ENCODE measurements around the gene ATXN7L2.
A peak's percentile ranks its signal among the peaks of the same experiment; 100 is the strongest.

ATXN7L2 gene

DNA sequence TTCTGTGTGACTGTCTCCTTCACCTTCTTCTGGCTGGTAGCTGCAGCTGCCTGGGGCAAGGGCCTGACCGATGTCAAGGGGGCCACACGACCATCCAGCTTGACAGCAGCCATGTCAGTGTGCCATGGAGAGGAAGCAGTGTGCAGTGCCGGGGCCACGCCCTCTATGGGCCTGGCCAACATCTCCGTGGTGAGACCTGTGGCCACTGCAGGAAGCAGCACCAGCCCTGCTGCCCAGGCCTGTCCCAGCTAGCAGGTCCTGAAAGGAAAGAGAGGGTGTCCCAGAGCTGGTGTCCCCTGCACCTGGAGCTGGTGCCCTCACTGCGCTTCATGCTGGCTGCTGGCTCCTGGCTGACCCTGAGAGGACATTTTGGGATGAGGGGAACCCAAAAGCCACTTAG, 5.9 kb upstream of the ATXN7L2 start:
- peak in 1 of 2 donors; percentile 11 for DNase-seq

DNA sequence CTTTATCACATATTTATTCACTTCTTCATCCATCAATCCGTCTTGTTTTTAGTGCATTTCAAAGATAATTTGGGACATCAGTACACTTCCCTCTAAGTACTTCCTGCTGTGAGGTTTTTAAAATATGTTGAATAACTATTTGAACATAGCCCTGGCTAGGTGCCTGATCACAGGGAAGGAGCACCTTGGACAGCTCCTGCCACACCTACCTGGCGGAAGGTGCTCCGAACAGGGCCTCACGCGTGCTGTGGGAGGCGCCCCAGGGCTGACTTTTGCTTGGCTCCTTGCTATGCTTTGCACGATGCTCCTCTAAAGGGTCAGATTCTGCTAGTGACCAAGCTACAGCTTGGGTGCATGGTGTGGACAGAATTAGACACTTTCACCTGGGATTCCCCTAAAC, 4.9 kb upstream of the ATXN7L2 start:
- DNase-seq, result peak in 1 of 2 donors; percentile 44

DNA sequence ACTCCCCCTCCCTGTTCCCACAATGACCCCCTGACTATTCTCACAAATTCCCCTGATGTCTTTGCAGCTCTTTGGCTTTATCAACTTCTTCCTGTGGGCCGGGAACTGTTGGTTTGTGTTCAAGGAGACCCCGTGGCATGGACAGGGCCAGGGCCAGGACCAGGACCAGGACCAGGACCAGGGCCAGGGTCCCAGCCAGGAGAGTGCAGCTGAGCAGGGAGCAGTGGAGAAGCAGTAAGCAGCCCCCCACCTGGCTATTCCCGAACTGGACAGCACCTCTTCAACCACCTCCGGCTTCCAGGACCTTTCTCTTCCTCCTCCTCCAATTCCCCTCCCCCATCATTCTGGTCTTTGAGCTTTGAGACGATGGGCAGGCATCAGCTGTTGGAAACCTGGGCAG, 4.4 kb upstream of the ATXN7L2 start:
- no peak for DNase-seq

DNA sequence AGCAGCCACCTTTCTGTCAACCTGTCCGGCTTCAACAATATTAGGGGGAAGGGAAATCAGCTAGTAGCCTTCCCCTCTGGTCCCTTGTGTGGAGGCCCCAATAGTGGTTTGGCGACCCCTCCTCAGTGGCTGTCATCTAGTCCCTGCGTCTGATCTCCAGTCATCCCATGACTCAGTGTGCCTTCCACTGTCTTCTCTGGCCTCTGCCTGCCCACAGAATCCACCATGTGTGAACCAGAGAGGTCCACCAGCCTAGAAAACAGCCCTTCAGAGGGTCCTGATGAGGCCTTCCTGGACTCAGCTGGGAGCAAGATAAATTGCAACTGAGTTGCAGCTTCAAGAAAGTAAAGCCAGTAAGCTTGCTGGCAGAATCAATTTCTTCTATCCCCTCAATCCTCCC, 3.8 kb upstream of the ATXN7L2 start:
- no peak for DNase-seq

DNA sequence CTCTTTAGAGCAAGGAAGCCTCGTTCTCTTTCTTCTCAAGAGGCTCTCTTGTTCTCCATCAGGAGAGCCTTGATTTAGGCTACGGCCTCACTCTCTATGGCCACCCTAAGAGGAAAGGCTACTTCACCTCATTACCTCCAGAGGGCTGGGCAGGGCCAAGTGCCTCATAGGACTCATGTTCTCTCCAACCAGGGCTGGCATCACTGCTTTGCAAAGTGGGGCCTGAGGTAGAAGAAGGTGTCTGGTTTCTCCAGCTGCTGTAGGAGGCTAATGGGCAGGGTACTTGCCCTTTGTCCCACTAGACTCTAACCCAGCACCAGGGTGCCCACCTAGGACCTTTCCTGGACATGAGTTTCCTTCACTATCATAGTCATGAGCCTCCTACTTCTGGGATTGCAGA, 2.1 kb upstream of the ATXN7L2 start:
- DNase-seq, result no peak

DNA sequence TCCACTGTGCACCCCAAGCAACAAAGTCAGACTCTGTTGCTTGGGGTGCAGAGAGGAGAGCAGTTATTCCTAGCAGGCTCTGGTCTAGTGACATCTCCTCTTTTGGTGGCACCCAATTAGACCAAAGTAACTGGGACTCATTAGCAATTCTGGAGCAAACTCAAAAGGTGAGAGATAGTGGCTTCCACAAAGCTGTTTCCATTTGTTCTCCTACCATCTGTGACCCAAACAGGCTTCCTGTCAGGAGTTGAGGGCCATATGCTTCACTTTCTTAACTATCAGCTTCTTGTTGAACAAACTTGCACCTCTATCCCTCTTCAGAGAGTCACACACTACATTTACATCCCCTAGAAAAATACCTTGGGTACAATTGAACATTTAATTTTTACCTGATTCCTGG, 1.5 kb upstream of the ATXN7L2 start:
- no peak for DNase-seq

DNA sequence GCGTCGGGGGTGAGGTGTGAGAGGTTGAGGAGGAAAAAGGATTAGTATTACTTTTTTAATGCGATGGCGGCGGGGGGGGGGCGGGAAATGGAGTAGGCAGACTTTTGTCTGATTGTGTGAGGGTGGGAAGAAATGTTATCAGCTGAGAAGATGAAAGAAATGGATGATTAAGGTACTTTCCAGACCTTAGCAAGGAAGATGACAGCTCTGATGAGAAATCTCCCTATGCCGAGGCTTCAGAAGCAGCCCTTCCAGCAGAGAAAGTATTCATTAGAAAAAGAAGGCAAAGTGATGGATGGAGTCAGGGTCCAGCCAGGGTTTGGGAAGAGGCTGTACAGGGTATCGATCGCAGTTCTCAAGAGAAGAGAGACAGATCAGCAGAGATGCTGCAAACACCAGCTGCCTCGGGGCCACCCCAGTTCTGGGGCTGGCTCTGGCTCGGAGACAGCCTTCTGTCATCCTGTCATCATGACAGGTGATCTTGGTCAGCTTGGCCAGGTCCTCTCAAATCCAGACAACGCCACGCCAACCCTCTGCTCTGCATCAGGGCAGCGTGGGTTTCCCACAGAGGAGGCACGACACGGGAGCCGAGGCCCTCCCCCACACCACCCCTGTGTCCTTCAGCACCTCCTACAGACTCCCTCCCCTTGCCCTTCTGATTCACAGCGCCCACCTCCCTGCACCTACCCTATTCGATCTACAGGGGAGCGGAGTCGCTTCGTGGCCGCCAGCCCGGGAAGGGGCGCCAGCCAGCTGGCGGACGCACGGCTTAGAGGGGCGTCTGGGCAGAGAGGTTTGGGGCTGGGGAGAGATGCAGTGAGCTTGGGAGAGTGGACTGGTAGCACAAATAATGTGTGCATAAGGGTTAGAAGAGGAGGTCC, 674 bp upstream of the ATXN7L2 start:
- peak; percentile 42 to 52 for DNase-seq

DNA sequence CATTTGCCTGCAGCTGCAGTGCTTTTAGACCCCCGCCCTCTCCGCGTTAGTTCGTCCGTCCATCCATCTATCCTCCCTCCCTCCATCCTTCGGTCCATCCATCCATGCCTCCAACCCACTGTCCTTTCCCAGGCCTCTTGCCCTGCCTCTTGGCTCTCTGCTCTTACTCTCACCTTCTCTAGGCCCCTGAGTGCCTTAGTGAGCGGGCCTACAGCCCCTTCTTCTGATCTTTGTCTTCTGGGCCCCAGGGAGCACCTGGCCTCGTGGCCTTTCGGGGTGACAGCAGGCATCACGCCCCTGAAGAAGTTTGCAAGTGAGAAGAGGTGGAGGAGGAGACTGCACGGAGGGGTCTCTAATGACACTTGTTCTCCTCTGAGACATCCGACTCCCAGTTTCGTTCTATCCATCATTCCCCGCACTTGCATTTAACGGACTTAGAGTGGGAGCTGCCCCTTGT, 842 bp downstream of the ATXN7L2 start:
- DNase-seq, result no peak

DNA sequence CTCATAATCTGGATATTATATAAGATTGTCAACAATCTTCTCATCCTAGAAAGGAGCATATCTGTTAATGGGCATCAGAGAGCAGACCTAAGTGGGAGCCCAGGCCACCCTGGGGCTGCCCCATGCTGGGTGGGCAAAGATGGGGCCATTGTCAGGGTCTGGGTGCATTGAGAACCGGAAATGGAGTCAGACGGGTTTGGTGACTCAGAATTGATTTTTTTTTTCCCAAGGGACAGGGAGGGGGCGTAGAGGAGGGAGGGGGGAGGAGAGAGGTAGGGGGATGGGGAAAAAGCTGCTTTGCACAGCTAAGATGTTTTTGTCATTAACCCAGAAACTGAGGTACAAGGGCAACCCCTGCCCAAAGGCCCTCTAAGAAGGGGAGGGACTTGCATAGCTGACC, 1.3 kb downstream of the ATXN7L2 start:
- no peak for DNase-seq

DNA sequence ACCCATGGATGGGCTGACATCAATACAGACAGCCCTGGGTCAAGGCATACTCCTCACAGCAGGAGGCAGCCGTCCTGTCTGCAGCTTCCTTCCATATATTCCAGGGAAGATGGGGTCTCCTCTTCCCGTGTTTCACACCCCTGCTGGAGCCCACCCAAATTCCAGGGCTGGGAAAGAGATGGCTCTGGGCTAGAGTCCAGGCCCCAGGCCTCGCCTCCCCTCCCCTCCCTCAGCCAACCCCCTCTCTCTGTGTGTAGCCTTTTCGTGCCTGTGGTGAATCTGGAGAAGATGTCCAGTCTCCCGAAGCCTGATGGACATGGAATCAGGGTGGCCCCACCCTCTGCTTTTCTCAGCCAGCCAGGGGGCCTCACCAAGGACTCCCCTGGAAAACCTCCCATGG, 3.6 kb downstream of the ATXN7L2 start:
- DNase-seq, result no peak

DNA sequence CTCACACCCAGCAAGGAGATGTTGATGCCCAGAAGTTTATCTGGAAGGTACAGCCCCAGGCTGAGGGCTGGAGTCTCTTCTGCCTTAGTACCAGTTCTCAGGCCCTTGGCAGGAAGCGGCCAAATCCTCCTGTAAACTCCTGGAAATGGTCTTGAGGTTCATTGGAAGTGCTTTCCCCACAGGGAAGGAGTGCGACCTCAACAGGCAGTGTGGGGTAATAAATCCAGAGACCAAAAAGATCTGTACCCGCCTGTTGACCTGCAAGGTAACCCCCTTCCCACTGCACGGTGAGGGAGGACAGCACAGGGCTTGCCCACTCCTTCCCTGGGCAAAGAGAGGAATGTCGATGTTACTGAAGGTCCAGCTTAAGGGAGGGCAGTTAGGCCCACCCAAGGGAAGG, 4.5 kb downstream of the ATXN7L2 start:
- no peak for DNase-seq

DNA sequence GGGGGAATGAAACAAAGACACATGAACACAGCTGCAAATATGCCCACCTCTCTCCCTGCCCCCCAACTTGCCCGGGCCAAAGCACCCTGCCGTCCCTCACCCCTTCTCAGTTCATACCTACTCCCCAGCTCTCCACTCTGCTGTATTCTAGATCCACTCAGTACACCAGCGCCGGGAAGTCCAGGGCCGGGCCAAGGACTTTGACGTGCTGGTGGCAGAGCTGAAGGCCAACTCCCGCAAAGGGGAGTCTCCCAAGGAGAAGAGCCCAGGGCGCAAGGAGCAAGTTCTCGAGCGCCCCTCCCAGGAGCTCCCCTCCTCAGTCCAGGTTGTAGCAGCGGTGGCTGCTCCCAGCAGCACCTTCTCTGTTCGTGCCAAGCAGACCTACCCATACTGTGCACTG, 5.0 kb downstream of the ATXN7L2 start:
- DNase-seq, result no peak

DNA sequence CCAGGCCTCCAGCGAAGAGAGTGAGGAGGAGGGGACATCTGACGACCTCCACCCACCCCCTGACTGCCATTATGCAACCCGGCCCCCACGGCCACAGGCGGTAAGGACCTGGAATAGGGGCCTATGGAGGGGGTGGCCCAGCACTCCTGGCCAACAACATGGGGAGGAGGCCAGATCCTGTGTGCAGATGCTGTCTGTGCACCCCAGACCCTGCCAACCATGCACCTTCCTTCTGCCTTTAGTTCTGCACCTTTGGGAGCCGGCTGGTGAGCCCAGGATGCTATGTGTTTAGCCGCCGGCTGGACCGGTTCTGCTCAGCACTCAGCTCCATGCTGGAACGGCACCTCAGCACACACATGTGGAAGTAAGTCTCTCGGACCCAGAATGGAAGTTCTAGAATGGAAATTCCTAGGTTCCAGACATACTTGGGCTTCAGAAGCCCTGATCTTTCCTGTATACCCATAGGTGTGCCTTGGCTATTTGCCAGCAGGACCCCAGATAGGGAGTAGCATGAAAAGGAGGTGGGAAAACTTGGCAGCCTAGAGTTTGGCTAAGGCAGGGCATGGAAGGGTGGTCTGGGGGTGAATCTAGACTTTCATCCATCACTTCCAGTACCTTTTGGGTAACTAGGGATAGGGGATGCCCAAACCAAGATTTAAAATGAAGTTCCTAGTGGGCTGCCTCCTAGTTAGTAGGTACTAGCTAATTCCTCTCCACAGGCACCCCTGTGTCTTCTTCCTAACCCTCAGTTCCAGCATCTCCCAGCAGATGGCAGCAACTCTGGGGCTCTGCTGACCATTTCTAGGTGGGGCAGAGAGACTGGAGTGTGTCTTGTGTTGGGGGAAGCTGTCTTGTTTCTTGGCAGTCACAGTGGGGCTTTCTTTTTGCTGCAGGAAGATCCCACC, 6.6 kb downstream of the ATXN7L2 start:
- peak; percentile 76 to 81 for DNase-seq

DNA sequence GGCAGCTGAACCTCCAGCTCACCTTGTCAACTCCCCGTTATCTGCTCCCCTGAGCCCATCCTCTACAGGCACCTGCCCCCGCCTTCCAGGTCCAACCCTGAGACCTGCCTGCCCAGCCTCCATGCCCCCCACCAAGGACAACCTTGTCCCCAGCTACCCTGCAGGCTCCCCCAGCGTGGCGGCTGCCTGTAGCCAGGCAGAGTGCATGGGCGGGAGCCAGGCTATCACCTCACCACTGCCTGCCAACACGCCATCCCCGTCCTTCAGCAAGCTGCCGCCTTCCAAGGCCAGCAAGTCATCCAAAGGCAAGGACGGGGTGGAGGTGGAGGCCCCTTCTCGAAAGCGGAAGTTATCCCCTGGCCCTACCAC, 7.2 kb downstream of the ATXN7L2 start:
- DNase-seq, result no peak

DNA sequence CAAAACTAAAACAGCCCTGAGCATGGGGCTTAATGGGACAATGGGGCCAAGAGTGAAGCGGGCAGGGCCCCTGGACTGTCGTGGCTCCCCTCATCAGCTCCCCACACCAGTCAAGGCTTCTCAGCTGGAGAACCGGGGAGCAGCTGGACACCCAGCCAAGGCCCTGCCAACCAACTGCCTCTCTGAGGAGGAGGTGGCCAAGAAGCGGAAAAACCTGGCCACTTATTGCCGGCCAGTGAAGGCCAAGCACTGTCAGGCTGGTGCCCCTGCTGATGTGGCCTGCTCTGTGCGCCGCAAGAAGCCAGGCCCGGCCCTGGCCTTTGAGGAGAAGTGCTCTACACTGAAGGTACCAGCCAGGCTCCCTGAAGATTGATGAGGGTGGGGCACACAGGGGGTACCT, 7.7 kb downstream of the ATXN7L2 start:
- DNase-seq, result no peak

DNA sequence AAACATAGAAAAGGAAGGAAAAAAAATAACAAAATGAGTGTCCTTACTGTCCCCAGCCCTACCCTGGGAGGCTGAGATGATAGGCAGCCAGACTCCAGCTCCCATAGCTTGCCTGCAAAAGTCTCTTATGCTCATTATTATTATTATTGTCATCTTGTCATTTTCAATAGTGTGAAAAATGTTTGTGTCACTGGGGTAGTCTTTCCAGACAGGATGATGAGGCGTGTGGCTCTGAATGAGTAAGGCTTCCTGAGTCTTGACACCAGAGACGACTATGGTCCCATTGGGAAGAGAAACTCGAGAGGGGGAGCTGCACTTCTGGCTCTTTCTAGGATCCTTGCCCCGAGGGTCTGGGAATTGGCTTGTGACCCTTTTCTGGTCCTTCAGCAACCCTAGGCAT, 9.1 kb downstream of the ATXN7L2 start:
- no peak for DNase-seq

DNA sequence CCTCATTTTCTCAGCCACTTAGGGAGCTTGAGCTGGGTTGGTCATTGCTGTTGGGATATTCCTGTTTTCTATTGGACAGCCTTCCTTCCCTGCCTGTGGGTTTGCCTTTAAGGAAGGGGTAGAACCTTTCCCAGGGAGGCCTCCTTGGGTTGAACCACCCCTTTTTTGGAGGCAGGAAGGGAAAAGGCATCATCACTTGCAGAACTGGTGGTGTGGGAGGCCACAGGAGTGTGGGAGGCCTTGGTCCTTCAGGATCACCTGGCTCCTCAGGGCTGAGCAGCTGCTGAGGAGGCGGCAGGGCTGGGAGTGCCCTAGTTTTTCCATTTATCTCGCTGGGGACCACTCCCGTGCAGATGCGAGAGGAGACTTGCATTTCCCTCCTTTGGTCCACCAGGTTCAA, 9.5 kb downstream of the ATXN7L2 start:
- no peak for DNase-seq

DNA sequence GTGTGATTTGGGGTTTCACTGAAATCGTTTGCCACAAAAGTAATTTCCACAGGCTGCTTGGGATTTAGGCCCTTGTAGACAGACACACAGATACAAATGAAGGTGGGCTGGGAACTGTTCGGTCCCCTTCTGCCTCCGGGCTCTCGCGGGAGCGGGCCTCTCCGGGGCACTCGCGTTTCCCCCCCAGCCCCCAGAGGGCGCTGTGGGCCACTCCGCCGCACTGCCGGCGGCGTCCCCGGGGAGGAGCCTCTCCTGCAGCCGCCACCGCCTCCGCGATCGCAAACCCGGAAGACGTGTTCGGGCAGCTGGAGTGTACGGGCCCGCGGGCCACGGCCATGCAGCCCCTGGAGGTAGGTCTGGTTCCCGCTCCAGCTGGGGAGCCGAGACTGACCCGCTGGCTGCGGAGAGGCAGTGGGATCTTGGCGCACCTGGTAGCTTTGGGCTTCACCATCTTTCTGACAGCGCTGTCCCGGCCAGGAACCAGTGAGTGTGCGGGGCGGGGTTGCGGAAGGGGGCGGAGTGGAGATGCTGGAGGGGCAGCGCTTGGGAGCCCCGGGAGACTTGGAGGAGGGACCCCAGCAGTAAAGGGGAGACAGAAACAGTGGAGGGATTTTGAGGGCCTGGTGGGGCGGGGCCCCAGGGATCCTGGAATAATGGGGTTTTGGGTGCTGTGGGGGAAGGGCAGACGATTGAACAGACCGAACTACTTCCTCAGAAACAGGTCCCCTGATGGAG, 10.3 kb downstream of the ATXN7L2 start, which contains the start of gene CYB561D1:
CYB561D1 (plus strand) TSS at position 290 of the 735 bp plus-strand sequence; CDS start at position 336, 46 bp downstream.
- DNase-seq, result peak; percentile 87 to 88

DNA sequence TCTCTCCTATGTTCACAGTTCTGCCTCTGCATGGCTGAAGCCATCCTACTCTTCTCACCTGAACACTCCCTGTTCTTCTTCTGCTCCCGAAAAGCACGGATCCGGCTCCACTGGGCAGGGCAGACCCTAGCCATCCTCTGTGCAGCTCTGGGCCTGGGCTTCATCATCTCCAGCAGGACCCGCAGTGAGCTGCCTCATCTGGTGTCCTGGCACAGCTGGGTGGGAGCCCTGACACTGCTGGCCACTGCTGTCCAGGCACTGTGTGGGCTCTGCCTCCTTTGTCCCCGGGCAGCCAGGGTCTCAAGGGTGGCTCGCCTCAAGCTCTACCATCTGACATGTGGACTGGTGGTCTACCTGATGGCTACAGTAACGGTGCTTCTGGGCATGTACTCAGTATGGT, 12.0 kb downstream of the ATXN7L2 start:
- no peak for DNase-seq

DNA sequence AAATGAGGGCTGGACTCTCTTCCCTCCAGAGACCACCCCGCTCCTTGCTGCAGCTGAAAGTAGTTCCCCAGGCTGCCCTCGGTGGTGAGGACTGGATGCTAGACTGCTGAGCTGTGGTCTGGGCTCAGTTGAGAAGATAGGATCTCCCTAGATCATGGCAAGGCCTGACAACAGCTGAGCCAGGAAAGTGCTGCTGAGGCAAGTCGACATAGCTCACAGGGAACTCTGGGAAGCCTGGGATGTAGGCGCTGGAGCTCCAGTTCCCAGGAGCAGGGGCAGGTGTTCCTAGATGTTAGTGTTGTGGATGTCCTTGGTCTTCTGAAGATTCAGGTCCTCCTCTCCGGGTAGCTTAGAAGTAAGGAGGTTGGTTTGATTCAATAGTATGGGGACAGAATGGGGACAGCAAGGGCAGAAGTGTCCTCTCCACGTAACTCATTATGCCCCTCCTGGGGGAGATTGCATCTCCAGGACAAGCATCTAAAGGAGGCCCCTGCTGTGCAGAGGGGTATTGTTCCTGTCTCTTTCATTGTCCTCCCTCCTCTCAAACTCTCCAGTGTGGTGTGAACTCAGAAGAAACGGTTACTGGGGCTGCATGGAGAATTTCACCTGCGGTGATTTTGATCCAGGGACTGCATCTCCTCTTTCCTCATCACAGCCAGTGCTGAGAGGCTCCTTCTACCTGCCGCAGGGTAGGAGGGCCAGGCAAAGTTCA, 13.9 kb downstream of the ATXN7L2 start:
- no peak for DNase-seq

DNA sequence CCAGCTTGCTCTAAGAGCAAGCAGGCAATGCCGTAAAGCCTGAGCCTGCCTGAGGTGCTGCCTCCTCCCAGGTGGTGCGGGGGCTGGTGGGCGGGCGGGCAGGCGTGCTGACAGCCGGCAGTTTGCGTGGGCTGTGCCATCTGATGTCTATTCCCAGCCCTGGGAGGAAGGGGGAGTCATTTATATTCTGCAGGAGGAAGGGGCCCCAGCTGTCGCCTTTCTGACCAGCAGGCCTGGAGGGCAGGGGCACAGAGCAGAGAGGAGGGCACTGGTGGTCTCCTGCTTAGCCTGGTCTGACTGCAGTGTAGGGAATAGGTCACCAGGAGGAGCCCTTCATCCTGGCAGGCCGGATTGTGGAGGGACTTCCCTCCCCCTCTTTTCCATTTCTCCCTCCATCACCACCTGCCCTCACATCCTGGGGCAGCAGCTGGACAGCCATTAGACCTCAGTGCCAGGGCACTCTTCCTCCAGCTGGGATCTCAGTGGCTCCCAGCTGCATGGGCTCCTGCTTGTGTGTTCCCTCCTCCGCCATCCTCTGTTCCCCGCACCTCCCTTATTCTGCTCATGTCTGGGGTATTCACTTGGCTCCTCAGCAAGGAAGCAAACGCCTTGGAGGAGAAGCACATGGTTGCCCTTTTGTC, 14.6 kb downstream of the ATXN7L2 start:
- DNase-seq, result peak in 1 of 2 donors; percentile 39

DNA sequence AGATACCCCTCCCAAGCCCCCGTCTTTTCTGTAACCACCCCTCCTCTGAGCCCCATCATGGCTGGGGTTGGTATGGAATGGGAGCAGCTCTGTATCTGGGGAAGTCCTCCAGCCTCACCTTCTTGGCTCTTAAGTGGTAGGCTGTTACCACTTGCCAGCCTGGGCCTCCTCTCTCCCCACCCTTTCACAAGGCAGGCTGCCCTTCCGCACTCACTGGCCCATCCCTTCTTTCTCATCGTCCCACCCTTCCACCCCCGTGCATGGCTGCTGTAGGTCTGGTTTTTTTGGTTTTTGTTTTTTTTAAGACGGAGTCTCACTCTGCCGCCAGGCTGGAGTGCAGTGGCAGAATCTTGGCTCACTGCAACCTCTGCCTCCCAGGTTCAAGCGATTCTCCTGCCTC, 15.4 kb downstream of the ATXN7L2 start:
- no peak for DNase-seq

Data from CD4-positive, alpha-beta T cell treated with Interleukin-4 for 1 hour (primary cell).